WTC11 (cell line): ENCODE measurements around the gene CLK2. TPM values are rescaled to one million over a fixed set of nuclear protein-coding genes. Genes with fewer than 3 reads are reported as not detected.
A peak's percentile ranks its signal among the peaks of the same experiment; 100 is the strongest.

Experiments used
- ATAC-seq: fragments of 200-7000 bp; cut with Tn5 transposase; 2 replicates; pipeline ENCODE4 v1.10.0; 2021; ENCODE audit warnings: mild to moderate bottlenecking, moderate library complexity
- CTCF ChIA-PET: fragments of 300-600 bp; sonication (Branson Sonifier 250); formaldehyde crosslinking; loops from one replicate; lab custom pipeline; 2021; ENCODE audit warnings: antibody characterized with exemption; lab: Charles Lee
- POLR2A ChIA-PET: fragments of 350-600 bp; sonication (Branson Sonifier 250); formaldehyde crosslinking; loops from one replicate; lab custom pipeline; 2021; ENCODE audit warnings: antibody characterized with exemption; lab: Charles Lee
- DNase-seq: peaks from one replicate; pipeline ENCODE4 v3.0.0; 2021; ENCODE audit warnings: low spot score
- H3K27ac Mint-ChIP-seq: 2 replicates; pipeline ENCODE4 v1.8.0; 2021; ENCODE audit warnings: mixed read lengths
- H3K27me3 Mint-ChIP-seq: 2 replicates; pipeline ENCODE4 v1.8.0; 2021; ENCODE audit warnings: low read depth, mild to moderate bottlenecking, moderate library complexity, mixed read lengths
- H3K36me3 Mint-ChIP-seq: 2 replicates; pipeline ENCODE4 v1.8.0; 2021; ENCODE audit warnings: mixed read lengths
- H3K4me1 Mint-ChIP-seq: 2 replicates; pipeline ENCODE4 v1.8.0; 2022; ENCODE audit warnings: mixed read lengths
- H3K4me3 Mint-ChIP-seq: 2 replicates; pipeline ENCODE4 v1.8.0; 2021; ENCODE audit warnings: mild to moderate bottlenecking, moderate library complexity, mixed read lengths
- H3K9me3 Mint-ChIP-seq: 2 replicates; pipeline ENCODE4 v1.8.0; 2021; ENCODE audit warnings: mixed read lengths
- CBFB ChIP-seq: sonication (generic); formaldehyde crosslinking; IDR thresholded peaks from 2 replicates; pipeline ENCODE4 v1.8.1; 2022; ENCODE audit warnings: mild to moderate bottlenecking, low read depth, missing genetic modification reagents
- CREM ChIP-seq: sonication (generic); formaldehyde crosslinking; IDR thresholded peaks from 2 replicates; pipeline ENCODE4 v1.8.1; 2022; ENCODE audit warnings: mild to moderate bottlenecking, missing genetic modification reagents, moderate library complexity
- FOXP1 ChIP-seq: sonication (generic); formaldehyde crosslinking; IDR thresholded peaks from 2 replicates; pipeline ENCODE4 v1.8.0; 2022; ENCODE audit warnings: missing genetic modification reagents, mild to moderate bottlenecking, moderate library complexity, borderline replicate concordance
- MYBL2 ChIP-seq: sonication (generic); formaldehyde crosslinking; IDR thresholded peaks from 2 replicates; pipeline ENCODE4 v1.8.1; 2023; ENCODE audit warnings: mild to moderate bottlenecking, moderate library complexity, missing genetic modification reagents
- NFATC4 ChIP-seq: fragments of 250-450 bp; sonication (Bioruptor Pico); IDR thresholded peaks from 2 replicates; pipeline ENCODE4 v1.9.0; 2021; ENCODE audit warnings: mild to moderate bottlenecking
- RORB ChIP-seq: fragments of 250-450 bp; sonication (Bioruptor Pico); IDR thresholded peaks from 2 replicates; pipeline ENCODE4 v1.9.0; 2021; ENCODE audit warnings: mild to moderate bottlenecking
- TCF7 ChIP-seq: sonication (generic); formaldehyde crosslinking; IDR thresholded peaks from 2 replicates; pipeline ENCODE4 v1.8.0; 2022; ENCODE audit warnings: mild to moderate bottlenecking, low read depth, missing genetic modification reagents, moderate library complexity
- ZNF219 ChIP-seq: sonication (generic); formaldehyde crosslinking; IDR thresholded peaks from 2 replicates; pipeline ENCODE4 v1.8.0; 2023; ENCODE audit warnings: missing genetic modification reagents, mild to moderate bottlenecking, borderline replicate concordance
- ZNF416 ChIP-seq: fragments of 250-450 bp; sonication (Bioruptor Pico); IDR thresholded peaks from 2 replicates; pipeline ENCODE4 v1.9.0; 2021; ENCODE audit warnings: mild to moderate bottlenecking, inconsistent platforms
- total RNA-seq: library from RNA; stranded (reverse); gene quantifications from 3 replicates; pipeline ENCODE4 v1.2.3, GENCODE V29; 2021
- TF ChIP-seq, protein P1 (sequence below): sonication (generic); formaldehyde crosslinking; IDR thresholded peaks from 2 replicates; pipeline ENCODE4 v1.8.0; 2022; ENCODE audit warnings: mild to moderate bottlenecking, missing genetic modification reagents
- TF ChIP-seq, protein P2 (sequence below): sonication (generic); formaldehyde crosslinking; IDR thresholded peaks from 2 replicates; pipeline ENCODE4 v1.8.1; 2023; ENCODE audit warnings: mild to moderate bottlenecking, missing genetic modification reagents, moderate library complexity
- TF ChIP-seq, protein P3 (sequence below): sonication (generic); formaldehyde crosslinking; conservative IDR thresholded peaks from 2 replicates; pipeline ENCODE4 v1.8.1; 2022; ENCODE audit warnings: mild to moderate bottlenecking, missing genetic modification reagents
- TF ChIP-seq, protein P4 (sequence below): sonication (generic); formaldehyde crosslinking; IDR thresholded peaks from 2 replicates; pipeline ENCODE4 v1.8.1; 2023; ENCODE audit warnings: mild to moderate bottlenecking, missing genetic modification reagents
- TF ChIP-seq, protein P5 (sequence below): sonication (generic); formaldehyde crosslinking; IDR thresholded peaks from 2 replicates; pipeline ENCODE4 v1.8.0; 2022; ENCODE audit warnings: mild to moderate bottlenecking, missing genetic modification reagents
- TF ChIP-seq, protein P6 (sequence below): sonication (generic); formaldehyde crosslinking; IDR thresholded peaks from 2 replicates; pipeline ENCODE4 v1.8.0; 2023; ENCODE audit warnings: mild to moderate bottlenecking, missing genetic modification reagents
- TF ChIP-seq, protein P7 (sequence below): sonication (generic); formaldehyde crosslinking; IDR thresholded peaks from 2 replicates; pipeline ENCODE4 v1.8.0; 2023; ENCODE audit warnings: missing genetic modification reagents
- TF ChIP-seq, protein P8 (sequence below): sonication (generic); formaldehyde crosslinking; IDR thresholded peaks from 2 replicates; pipeline ENCODE4 v1.8.0; 2023; ENCODE audit warnings: missing genetic modification reagents, mild to moderate bottlenecking, borderline replicate concordance

CLK2 gene
- total RNA-seq, 1 experiment from 2014 or later: 74.4 TPM

DNA sequence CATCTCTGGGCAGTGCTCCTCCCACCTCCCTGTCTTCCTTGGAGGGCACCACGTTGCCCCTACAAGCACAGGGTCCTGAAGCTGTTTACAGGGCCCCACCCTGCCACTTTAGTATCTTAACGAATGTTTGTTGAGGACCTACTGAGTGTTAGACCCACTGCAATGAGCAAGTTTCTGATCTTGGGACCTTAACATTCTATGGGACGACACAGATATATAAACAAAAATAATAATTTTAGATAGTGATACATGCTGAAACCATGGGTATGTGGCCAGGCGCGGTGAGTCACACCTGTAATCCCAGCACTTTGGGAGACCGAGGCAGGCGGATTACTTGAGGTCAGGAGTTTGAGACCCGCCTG is 28.2 kb downstream of the CLK2 start (continued):
- TF ChIP-seq, protein P1, sequence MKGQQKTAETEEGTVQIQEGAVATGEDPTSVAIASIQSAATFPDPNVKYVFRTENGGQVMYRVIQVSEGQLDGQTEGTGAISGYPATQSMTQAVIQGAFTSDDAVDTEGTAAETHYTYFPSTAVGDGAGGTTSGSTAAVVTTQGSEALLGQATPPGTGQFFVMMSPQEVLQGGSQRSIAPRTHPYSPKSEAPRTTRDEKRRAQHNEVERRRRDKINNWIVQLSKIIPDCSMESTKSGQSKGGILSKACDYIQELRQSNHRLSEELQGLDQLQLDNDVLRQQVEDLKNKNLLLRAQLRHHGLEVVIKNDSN (CRISPR knock-in tag): no peak
- TF ChIP-seq CBFB (CRISPR knock-in tag): no peak
- no peak for TF ChIP-seq TCF7 (CRISPR knock-in tag)
- TF ChIP-seq, protein P2, sequence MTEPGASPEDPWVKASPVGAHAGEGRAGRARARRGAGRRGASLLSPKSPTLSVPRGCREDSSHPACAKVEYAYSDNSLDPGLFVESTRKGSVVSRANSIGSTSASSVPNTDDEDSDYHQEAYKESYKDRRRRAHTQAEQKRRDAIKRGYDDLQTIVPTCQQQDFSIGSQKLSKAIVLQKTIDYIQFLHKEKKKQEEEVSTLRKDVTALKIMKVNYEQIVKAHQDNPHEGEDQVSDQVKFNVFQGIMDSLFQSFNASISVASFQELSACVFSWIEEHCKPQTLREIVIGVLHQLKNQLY (CRISPR knock-in tag): no peak
- TF ChIP-seq, protein P3, sequence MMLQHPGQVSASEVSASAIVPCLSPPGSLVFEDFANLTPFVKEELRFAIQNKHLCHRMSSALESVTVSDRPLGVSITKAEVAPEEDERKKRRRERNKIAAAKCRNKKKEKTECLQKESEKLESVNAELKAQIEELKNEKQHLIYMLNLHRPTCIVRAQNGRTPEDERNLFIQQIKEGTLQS (CRISPR knock-in tag): no peak
- TF ChIP-seq, protein P4, sequence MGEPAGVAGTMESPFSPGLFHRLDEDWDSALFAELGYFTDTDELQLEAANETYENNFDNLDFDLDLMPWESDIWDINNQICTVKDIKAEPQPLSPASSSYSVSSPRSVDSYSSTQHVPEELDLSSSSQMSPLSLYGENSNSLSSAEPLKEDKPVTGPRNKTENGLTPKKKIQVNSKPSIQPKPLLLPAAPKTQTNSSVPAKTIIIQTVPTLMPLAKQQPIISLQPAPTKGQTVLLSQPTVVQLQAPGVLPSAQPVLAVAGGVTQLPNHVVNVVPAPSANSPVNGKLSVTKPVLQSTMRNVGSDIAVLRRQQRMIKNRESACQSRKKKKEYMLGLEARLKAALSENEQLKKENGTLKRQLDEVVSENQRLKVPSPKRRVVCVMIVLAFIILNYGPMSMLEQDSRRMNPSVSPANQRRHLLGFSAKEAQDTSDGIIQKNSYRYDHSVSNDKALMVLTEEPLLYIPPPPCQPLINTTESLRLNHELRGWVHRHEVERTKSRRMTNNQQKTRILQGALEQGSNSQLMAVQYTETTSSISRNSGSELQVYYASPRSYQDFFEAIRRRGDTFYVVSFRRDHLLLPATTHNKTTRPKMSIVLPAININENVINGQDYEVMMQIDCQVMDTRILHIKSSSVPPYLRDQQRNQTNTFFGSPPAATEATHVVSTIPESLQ: no peak
- TF ChIP-seq, protein P5, sequence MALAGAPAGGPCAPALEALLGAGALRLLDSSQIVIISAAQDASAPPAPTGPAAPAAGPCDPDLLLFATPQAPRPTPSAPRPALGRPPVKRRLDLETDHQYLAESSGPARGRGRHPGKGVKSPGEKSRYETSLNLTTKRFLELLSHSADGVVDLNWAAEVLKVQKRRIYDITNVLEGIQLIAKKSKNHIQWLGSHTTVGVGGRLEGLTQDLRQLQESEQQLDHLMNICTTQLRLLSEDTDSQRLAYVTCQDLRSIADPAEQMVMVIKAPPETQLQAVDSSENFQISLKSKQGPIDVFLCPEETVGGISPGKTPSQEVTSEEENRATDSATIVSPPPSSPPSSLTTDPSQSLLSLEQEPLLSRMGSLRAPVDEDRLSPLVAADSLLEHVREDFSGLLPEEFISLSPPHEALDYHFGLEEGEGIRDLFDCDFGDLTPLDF (CRISPR knock-in tag): no peak
- no peak for TF ChIP-seq NFATC4 (CRISPR knock-in tag)
- TF ChIP-seq CREM (CRISPR knock-in tag): no peak
- no peak for TF ChIP-seq FOXP1 (CRISPR knock-in tag)

DNA sequence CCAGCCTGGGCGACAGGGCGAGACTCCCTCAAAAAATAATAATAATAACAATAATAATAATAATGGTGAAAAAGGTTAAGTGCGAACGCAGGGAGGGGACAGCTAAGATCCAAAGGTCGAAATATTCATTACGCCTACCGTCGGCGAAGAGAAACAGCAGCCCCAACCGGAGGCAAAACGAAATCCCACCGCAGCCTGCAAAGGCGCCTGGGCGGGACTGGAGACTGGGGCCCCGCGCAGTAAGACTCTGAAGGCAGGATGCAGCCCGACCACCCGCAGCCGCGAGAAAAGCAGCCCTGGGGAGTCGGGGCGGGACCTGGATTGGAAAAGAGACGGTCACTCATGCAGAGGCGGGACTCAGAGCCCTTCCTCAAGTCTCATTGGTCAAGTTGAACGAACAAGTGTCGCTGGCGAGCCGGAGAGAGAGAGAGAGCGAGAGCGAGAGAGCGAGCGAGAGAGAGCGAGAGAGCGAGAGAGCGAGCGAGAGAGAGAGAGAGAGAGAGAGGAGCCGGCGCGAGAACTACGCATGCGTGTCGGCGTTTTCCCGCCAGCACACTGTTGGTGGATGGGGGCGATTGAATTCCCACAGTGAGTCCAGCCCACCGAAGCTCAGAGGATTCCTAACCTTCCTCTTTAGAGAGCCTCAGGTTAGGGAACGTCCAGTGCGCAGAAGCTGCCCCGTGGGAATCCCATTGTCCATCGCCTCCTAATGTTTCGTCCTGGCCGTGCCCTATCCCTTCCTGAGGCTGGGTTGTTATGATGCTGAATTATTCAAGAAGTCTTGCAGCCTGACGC is 28.7 kb downstream of the CLK2 start:
- CTCF ChIA-PET: interaction anchor here (0.6 to 1.8 kb wide), 9 partner anchors 29 to 260 kb away, joined by 3 to 7 read pairs (median 3); partner anchors contain the start of gene CLK2
- peaks cover 28% of the 10 kb centered on the region for H3K4me1 Mint-ChIP-seq
- no peaks in the 10 kb centered on the region for H3K9me3 Mint-ChIP-seq
- H3K36me3 Mint-ChIP-seq: peaks cover 14% of the 10 kb centered on the region
- DNase-seq (peak; percentile 96), ATAC-seq (peak; percentile 93)
- POLR2A ChIA-PET: interaction anchor here (0.6 to 2.0 kb wide), 5 partner anchors 17 to 949 kb away, joined by 3 to 6 read pairs (median 5); partner anchors contain the start of genes CLK2 and FDPS
- H3K27ac Mint-ChIP-seq: peak overlapping the region; percentile 99
- H3K27me3 Mint-ChIP-seq: peaks cover 41% of the 10 kb centered on the region
- peak overlapping the region; percentile 78 for H3K4me3 Mint-ChIP-seq
- TF ChIP-seq, protein P4: no peak
- TF ChIP-seq MYBL2 (CRISPR knock-in tag) (peak; percentile 97), RORB (no peak), ZNF219 (CRISPR knock-in tag) (peak; percentile 61; the same call in 1 of the 2 replicates), ZNF416 (CRISPR knock-in tag) (no peak), FOXP1 (CRISPR knock-in tag) (peak; percentile 90; the same call in 1 of the 2 replicates)
- TF ChIP-seq, protein P6, sequence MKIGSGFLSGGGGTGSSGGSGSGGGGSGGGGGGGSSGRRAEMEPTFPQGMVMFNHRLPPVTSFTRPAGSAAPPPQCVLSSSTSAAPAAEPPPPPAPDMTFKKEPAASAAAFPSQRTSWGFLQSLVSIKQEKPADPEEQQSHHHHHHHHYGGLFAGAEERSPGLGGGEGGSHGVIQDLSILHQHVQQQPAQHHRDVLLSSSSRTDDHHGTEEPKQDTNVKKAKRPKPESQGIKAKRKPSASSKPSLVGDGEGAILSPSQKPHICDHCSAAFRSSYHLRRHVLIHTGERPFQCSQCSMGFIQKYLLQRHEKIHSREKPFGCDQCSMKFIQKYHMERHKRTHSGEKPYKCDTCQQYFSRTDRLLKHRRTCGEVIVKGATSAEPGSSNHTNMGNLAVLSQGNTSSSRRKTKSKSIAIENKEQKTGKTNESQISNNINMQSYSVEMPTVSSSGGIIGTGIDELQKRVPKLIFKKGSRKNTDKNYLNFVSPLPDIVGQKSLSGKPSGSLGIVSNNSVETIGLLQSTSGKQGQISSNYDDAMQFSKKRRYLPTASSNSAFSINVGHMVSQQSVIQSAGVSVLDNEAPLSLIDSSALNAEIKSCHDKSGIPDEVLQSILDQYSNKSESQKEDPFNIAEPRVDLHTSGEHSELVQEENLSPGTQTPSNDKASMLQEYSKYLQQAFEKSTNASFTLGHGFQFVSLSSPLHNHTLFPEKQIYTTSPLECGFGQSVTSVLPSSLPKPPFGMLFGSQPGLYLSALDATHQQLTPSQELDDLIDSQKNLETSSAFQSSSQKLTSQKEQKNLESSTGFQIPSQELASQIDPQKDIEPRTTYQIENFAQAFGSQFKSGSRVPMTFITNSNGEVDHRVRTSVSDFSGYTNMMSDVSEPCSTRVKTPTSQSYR: peak; percentile 82; the same call in 1 of the 2 replicates
- TF ChIP-seq, protein P7, sequence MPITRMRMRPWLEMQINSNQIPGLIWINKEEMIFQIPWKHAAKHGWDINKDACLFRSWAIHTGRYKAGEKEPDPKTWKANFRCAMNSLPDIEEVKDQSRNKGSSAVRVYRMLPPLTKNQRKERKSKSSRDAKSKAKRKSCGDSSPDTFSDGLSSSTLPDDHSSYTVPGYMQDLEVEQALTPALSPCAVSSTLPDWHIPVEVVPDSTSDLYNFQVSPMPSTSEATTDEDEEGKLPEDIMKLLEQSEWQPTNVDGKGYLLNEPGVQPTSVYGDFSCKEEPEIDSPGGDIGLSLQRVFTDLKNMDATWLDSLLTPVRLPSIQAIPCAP (CRISPR knock-in tag): 0 out of 2 replicates have a peak, but pooled peaks have one; percentile 65
- TF ChIP-seq, protein P8, sequence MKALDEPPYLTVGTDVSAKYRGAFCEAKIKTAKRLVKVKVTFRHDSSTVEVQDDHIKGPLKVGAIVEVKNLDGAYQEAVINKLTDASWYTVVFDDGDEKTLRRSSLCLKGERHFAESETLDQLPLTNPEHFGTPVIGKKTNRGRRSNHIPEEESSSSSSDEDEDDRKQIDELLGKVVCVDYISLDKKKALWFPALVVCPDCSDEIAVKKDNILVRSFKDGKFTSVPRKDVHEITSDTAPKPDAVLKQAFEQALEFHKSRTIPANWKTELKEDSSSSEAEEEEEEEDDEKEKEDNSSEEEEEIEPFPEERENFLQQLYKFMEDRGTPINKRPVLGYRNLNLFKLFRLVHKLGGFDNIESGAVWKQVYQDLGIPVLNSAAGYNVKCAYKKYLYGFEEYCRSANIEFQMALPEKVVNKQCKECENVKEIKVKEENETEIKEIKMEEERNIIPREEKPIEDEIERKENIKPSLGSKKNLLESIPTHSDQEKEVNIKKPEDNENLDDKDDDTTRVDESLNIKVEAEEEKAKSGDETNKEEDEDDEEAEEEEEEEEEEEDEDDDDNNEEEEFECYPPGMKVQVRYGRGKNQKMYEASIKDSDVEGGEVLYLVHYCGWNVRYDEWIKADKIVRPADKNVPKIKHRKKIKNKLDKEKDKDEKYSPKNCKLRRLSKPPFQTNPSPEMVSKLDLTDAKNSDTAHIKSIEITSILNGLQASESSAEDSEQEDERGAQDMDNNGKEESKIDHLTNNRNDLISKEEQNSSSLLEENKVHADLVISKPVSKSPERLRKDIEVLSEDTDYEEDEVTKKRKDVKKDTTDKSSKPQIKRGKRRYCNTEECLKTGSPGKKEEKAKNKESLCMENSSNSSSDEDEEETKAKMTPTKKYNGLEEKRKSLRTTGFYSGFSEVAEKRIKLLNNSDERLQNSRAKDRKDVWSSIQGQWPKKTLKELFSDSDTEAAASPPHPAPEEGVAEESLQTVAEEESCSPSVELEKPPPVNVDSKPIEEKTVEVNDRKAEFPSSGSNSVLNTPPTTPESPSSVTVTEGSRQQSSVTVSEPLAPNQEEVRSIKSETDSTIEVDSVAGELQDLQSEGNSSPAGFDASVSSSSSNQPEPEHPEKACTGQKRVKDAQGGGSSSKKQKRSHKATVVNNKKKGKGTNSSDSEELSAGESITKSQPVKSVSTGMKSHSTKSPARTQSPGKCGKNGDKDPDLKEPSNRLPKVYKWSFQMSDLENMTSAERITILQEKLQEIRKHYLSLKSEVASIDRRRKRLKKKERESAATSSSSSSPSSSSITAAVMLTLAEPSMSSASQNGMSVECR: peak; percentile 85; the same call in 1 of the 2 replicates
